Natural killer cell (primary cell): Measurements from ENCODE around the gene TIGD1. TPM values are rescaled to one million over a fixed set of nuclear protein-coding genes. Genes with fewer than 3 reads are reported as not detected.

Experiments used
- ATAC-seq, 3 donors: fragments of 150-1000 bp in 2 of 3; fragments of 200-7000 bp in 1 of 3; cut with Tn5 transposase; 1 replicate in 1 of 3; 2 replicates in 2 of 3; pipeline ENCODE4 v1.10.0; 2021; ENCODE audit warnings: mild to moderate bottlenecking in 2 of 3, moderate library complexity in 2 of 3
- DNase-seq, 2 donors: peaks; one replicate each; pipeline versions ENCODE4 v3.0.0 to v3.0.0-alpha.2; 2013 to 2021; ENCODE audit warnings: mixed read lengths in 1 of 2
- H3K27ac ChIP-seq: one replicate; pipeline ENCODE4 v1.5.1; 2013; ENCODE audit warnings: mild to moderate bottlenecking, low read length
- H3K27me3 ChIP-seq: one replicate; pipeline ENCODE4 v1.6.1; 2013; ENCODE audit warnings: low read length; ENCODE audit not compliant: control insufficient read depth, insufficient read depth
- H3K36me3 ChIP-seq: one replicate; pipeline ENCODE4 v1.6.1; 2013; ENCODE audit warnings: low read length; ENCODE audit not compliant: control insufficient read depth, insufficient read depth
- H3K4me1 ChIP-seq: one replicate; pipeline ENCODE4 v1.6.1; 2013; ENCODE audit warnings: low read length; ENCODE audit not compliant: control insufficient read depth, insufficient read depth
- H3K4me3 ChIP-seq: one replicate; pipeline ENCODE4 v1.5.1; 2013; ENCODE audit warnings: low read length
- H3K9me3 ChIP-seq: one replicate; pipeline ENCODE4 v1.6.1; 2013; ENCODE audit warnings: low read length; ENCODE audit not compliant: control insufficient read depth, insufficient read depth
- H3K27ac Mint-ChIP-seq, 2 donors: one replicate each; pipeline ENCODE4 v1.8.0; 2022; ENCODE audit warnings: mild to moderate bottlenecking in 2 of 2, mixed read lengths in 2 of 2, moderate library complexity in 1 of 2
- H3K27me3 Mint-ChIP-seq, 2 donors: one replicate each; pipeline ENCODE4 v1.8.0; 2022; ENCODE audit warnings: low read depth in 2 of 2, mixed read lengths in 2 of 2
- H3K36me3 Mint-ChIP-seq: one replicate; pipeline ENCODE4 v1.8.0; 2022; ENCODE audit warnings: mixed read lengths
- H3K4me1 Mint-ChIP-seq, 2 donors: one replicate each; pipeline ENCODE4 v1.8.0; 2022; ENCODE audit warnings: mixed read lengths in 2 of 2
- H3K4me3 Mint-ChIP-seq: one replicate; pipeline ENCODE4 v1.8.0; 2022; ENCODE audit warnings: mild to moderate bottlenecking, moderate library complexity, mixed read lengths
- H3K9me3 Mint-ChIP-seq, 2 donors: one replicate each; pipeline ENCODE4 v1.8.0; 2022; ENCODE audit warnings: mixed read lengths in 2 of 2
- CTCF ChIP-seq: fragments of 200-600 bp; IDR thresholded peaks from one replicate; pipeline ENCODE4 v1.8.0; 2022; ENCODE audit warnings: antibody characterized with exemption
- WGBS: methylation state at CpG from one replicate; pipeline ENCODE4 v1.1.7; 2013; ENCODE audit warnings: missing lambda C conversion rate; ENCODE audit not compliant: insufficient coverage; 5-methylcytosine and 5-hydroxymethylcytosine counted together
- intact Hi-C: fragments of 100-400 bp; cut with micrococcal nuclease; formaldehyde crosslinking; loops from one replicate; pipeline ENCODE4 v1.14.2; 2022
- total RNA-seq, 4 donors: library from RNA; stranded (reverse); fragments of 120-200 nt in 1 of 4; gene quantifications; one replicate each; pipeline versions ENCODE4 v1.2.3 to v1.2.4, GENCODE V29; 2013 to 2022

The TIGD1 gene
- total RNA-seq, 3 donors from 2014 or later (not counting 1 experiment from before 2014, with no cell fraction given) = 10.6 to 13.2 (median 12.4) TPM

- no peak overlapping the region for H3K27ac Mint-ChIP-seq
Observed at GRCh38 chr2:232542715-232543467, 7.5 kb downstream of the TIGD1 start.

GRCh38 chr2:232541961-232542714 is 8.2 kb downstream of the TIGD1 start:
- Histone ChIP-seq H3K36me3 (no peaks in the 10 kb centered on the region), H3K4me1 (peaks cover 13% of the 10 kb centered on the region), H3K27ac (no peak overlapping the region), H3K27me3 (no peaks in the 10 kb centered on the region), H3K9me3 (no peaks in the 10 kb centered on the region), H3K4me3 (no peak overlapping the region)
- intact Hi-C loops = no loop called here
- ATAC-seq = no peak
- H3K27me3 Mint-ChIP-seq = peaks cover 0 to 13% of the 10 kb centered on the region in 2 donors
- no peaks in the 10 kb centered on the region for H3K9me3 Mint-ChIP-seq
- no peak overlapping the region for H3K27ac Mint-ChIP-seq
- DNase-seq = no peak
- no peak for TF ChIP-seq CTCF
- peaks cover 6 to 17% of the 10 kb centered on the region in 2 donors for H3K4me1 Mint-ChIP-seq
- 74% methylated on average over 9 of the region's 9 CpGs for WGBS
- H3K4me3 Mint-ChIP-seq = no peak overlapping the region
- H3K36me3 Mint-ChIP-seq = no peaks in the 10 kb centered on the region

More at GRCh38 chr2:232542715-232543467, 7.5 kb downstream of the TIGD1 start:
- Mint-ChIP-seq H3K4me1 (peaks cover 6 to 17% of the 10 kb centered on the region in 2 donors), H3K4me3 (no peak overlapping the region), H3K27me3 (peaks cover 0 to 13% of the 10 kb centered on the region in 2 donors), H3K9me3 (no peaks in the 10 kb centered on the region), H3K36me3 (no peaks in the 10 kb centered on the region)
- Histone ChIP-seq H3K4me3 (no peak overlapping the region), H3K27ac (no peak overlapping the region), H3K27me3 (no peaks in the 10 kb centered on the region), H3K9me3 (no peaks in the 10 kb centered on the region), H3K36me3 (peaks cover 3% of the 10 kb centered on the region), H3K4me1 (peaks cover 13% of the 10 kb centered on the region)
- DNase-seq (no peak), ATAC-seq (no peak)
- intact Hi-C loops = no loop called here
- 92% methylated on average over 20 of the region's 20 CpGs for WGBS
- TF ChIP-seq CTCF = no peak

GRCh38 chr2:232541195-232541960 is 9.0 kb downstream of the TIGD1 start:
- Histone ChIP-seq H3K4me1 (peaks cover 13% of the 10 kb centered on the region), H3K27ac (no peak overlapping the region), H3K27me3 (no peaks in the 10 kb centered on the region), H3K4me3 (no peak overlapping the region), H3K36me3 (no peaks in the 10 kb centered on the region), H3K9me3 (peaks cover 2% of the 10 kb centered on the region)
- Mint-ChIP-seq H3K27me3 (peaks cover 0 to 18% of the 10 kb centered on the region in 2 donors), H3K9me3 (no peaks in the 10 kb centered on the region), H3K4me1 (peaks cover under 1 to 13% of the 10 kb centered on the region in 2 donors), H3K4me3 (no peak overlapping the region), H3K27ac (no peak overlapping the region), H3K36me3 (no peaks in the 10 kb centered on the region)
- intact Hi-C loops = no loop called here
- no peak for ATAC-seq
- no peak for DNase-seq
- 65% methylated on average over 18 of the region's 19 CpGs for WGBS
- no peak for TF ChIP-seq CTCF
